Measurements from ENCODE around the gene PDZD2.

PDZD2 gene

DNA sequence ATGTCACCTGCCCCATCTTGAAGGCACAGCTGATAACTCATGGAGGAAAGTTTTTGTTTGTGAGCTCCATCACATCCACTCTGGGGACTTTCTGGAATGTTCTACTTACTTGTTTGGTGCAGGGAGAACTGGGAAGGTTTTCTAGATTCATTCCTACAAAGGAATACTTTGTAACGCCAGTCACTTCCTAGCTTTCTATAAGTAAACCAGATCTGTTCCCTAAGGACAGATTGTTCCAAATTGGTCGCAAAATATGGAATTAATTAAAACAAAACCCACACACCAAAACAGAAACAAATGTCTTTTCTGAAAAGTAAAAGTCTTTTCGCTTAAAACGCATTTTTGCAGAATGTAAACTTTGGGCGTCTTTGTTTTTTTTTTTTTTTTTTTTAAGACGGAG is 167.6 kb downstream of the PDZD2 start:
- Histone ChIP-seq H3K27me3 (replicated peaks in 2 of 5; ENCODE audit: control insufficient read depth in 4 of 5, insufficient read depth in 5 of 5, low read length in 4 of 5) (peaks cover 0 to 3% (median 0%) of the 10 kb centered on the region in 5 experiments), H3K36me3 (ENCODE audit: control insufficient read depth in 4 of 4, insufficient read depth in 4 of 4, low read length in 3 of 4) (no peaks in the 10 kb centered on the region), H3K9me3 (ENCODE audit: control extremely low read depth in 1 of 5, control insufficient read depth in 4 of 5, insufficient read depth in 2 of 5, low read depth in 1 of 5, low read length in 4 of 5) (no peaks in the 10 kb centered on the region), H3K4me1 (ENCODE audit: control extremely low read depth in 1 of 4, control insufficient read depth in 4 of 4, insufficient read depth in 4 of 4, low read length in 3 of 4) (peaks cover 0 to 6% (median 1%) of the 10 kb centered on the region in 4 experiments), H3K4me3 (ENCODE audit: control insufficient read depth in 1 of 7, extremely low read depth in 1 of 7, insufficient read depth in 4 of 7, low read depth in 2 of 7, low read length in 6 of 7) (no peak overlapping the region), H3K27ac (ENCODE audit: insufficient read depth in 1 of 2, low read depth in 1 of 2, low read length in 2 of 2, poor library complexity in 1 of 2, severe bottlenecking in 2 of 2) (no peak overlapping the region)
- ChIA-PET CTCF (interaction anchor here (1.3 kb wide), 2 partner anchors 13 to 287 kb away, joined by 4 read pairs; no protein-coding TSS in a partner anchor), POLR2A (no interaction called here)
- 100% methylated on average over 4 of the region's 6 CpGs for WGBS (ENCODE audit: insufficient coverage)
- no peak for DNase-seq

DNA sequence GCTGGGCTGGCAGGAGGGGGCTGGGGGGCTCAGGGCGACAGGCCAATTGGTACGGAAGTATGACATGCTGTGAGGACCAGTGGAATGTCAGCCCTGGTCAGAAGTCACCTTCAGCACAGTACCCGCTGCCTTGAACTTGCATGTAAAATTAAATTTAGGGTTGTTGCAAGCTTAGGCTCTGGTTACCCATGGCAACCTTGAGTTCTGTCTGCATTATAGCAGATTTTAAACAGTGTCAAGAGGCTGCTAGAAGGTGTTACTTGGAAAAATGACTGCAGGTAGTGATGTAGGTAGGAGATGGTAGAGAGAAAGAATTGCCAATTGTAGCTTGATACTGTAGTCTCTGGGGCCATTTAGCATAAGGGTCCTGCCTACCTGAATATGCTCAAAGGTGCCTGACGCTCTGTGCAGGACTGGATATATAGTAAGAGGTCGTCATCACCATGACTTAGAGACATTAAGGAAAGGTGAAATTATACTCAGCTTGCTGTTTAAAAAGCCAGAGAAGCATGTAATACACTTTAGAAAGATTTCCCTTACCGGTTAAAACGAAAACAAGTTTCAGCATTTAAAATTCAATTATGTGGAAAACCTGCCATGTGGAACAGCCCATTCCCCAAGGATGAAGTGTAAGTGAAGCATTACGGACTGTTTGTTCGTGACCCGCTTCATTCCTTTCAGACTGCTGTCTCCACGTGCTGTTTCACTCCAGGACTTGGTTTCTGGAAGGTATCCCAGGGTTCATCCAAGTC is 169.0 kb downstream of the PDZD2 start:
- ChIA-PET CTCF (interaction anchor here (0.8 to 2.0 kb wide), 10 partner anchors 9 to 275 kb away, joined by 3 to 7 read pairs (median 4); no protein-coding TSS in a partner anchor), POLR2A (no interaction called here)
- 97% methylated on average over 10 of the region's 11 CpGs for WGBS (ENCODE audit: insufficient coverage)
- Histone ChIP-seq H3K36me3 (ENCODE audit: control insufficient read depth in 4 of 4, insufficient read depth in 4 of 4, low read length in 3 of 4) (no peaks in the 10 kb centered on the region), H3K4me1 (ENCODE audit: control extremely low read depth in 1 of 4, control insufficient read depth in 4 of 4, insufficient read depth in 4 of 4, low read length in 3 of 4) (peaks cover 0 to 6% (median 1%) of the 10 kb centered on the region in 4 experiments), H3K27ac (ENCODE audit: insufficient read depth in 1 of 2, low read depth in 1 of 2, low read length in 2 of 2, poor library complexity in 1 of 2, severe bottlenecking in 2 of 2) (no peak overlapping the region), H3K9me3 (ENCODE audit: control extremely low read depth in 1 of 5, control insufficient read depth in 4 of 5, insufficient read depth in 2 of 5, low read depth in 1 of 5, low read length in 4 of 5) (no peaks in the 10 kb centered on the region), H3K4me3 (ENCODE audit: control insufficient read depth in 1 of 7, extremely low read depth in 1 of 7, insufficient read depth in 4 of 7, low read depth in 2 of 7, low read length in 6 of 7) (no peak overlapping the region), H3K27me3 (replicated peaks in 2 of 5; ENCODE audit: control insufficient read depth in 4 of 5, insufficient read depth in 5 of 5, low read length in 4 of 5) (no peaks in the 10 kb centered on the region)
- no peak for DNase-seq

DNA sequence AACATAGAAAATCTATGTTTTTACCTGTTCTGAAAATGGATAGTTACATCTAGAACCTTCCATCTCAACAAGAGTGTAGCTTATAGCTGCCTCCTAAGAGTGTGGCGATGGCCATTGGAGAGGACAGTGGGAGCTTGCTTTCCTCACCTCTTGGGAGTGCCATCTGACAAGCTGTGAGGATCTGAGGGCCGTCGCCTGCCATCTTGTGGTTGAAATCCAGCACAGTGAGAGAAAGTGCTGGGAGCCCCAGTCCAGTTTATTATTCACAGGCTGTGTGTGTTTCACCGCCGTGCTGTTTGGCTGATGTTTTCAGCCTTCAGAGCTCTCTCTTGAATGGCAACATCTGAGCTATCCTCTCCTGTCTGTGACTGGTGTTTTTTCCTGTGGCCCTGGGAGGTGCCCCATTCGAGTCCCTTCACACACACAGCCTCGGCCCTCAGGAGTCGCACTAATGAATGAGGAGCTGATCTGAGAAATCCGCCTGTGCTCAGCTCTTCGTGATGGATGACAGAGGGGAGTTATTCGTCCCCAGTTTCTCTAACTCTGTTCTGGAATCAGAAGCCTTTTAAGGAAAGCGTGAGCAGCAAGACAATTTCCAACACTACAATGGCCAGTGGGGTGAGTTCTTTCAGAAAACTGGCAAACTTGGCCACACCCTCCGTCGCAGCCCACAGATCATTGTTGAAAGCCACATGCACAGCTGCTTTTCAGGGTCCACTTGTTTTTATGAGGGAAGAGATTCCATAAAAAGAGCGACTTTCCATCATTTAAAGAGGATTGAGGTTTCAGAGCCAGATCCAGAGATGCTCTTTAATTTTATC is 170.3 kb downstream of the PDZD2 start:
- peaks cover 0 to 6% (median 1%) of the 10 kb centered on the region in 4 experiments for H3K4me1 ChIP-seq (ENCODE audit: control extremely low read depth in 1 of 4, control insufficient read depth in 4 of 4, insufficient read depth in 4 of 4, low read length in 3 of 4)
- ChIA-PET POLR2A (interaction anchor here (0.6 kb wide), 1 partner anchor 209 kb away, joined by 3 read pairs; no protein-coding TSS in a partner anchor), CTCF (interaction anchor here (0.5 to 2.0 kb wide), 43 partner anchors 8 to 394 kb away, joined by 3 to 14 read pairs (median 4); partner anchors contain the start of genes C5orf22, DROSHA and PDZD2)
- 73% methylated on average over 14 of the region's 15 CpGs for WGBS (ENCODE audit: insufficient coverage)
- no peak overlapping the region for H3K27ac ChIP-seq (ENCODE audit: insufficient read depth in 1 of 2, low read depth in 1 of 2, low read length in 2 of 2, poor library complexity in 1 of 2, severe bottlenecking in 2 of 2)
- no peak overlapping the region for H3K4me3 ChIP-seq (ENCODE audit: control insufficient read depth in 1 of 7, extremely low read depth in 1 of 7, insufficient read depth in 4 of 7, low read depth in 2 of 7, low read length in 6 of 7)
- DNase-seq, result peak; percentile 67 to 78 (median 76)
- no peaks in the 10 kb centered on the region for H3K27me3 ChIP-seq (replicated peaks in 2 of 5; ENCODE audit: control insufficient read depth in 4 of 5, insufficient read depth in 5 of 5, low read length in 4 of 5)
- no peaks in the 10 kb centered on the region for H3K9me3 ChIP-seq (ENCODE audit: control extremely low read depth in 1 of 5, control insufficient read depth in 4 of 5, insufficient read depth in 2 of 5, low read depth in 1 of 5, low read length in 4 of 5)
- H3K36me3 ChIP-seq (ENCODE audit: control insufficient read depth in 4 of 4, insufficient read depth in 4 of 4, low read length in 3 of 4), result no peaks in the 10 kb centered on the region

DNA sequence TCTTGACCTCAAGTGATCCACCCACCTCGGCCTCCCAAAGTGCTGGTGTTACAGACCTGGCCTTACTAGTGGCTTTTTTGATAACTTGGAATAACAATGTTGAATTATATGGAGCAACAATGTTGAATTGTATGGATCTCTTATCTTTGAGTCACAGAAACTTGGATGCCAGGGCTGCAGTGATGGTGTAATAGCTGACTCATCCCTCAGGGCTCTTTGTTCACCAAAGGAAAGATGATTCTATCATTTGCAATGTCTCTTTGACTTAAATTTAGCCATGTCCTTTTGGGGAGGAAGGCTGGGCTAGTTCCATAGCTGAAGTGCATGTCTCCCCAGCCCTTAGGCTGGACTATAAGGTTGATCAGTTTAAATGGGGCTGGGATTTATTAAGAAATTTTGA is 172.3 kb downstream of the PDZD2 start:
- H3K4me3 ChIP-seq (ENCODE audit: control insufficient read depth in 1 of 7, extremely low read depth in 1 of 7, insufficient read depth in 4 of 7, low read depth in 2 of 7, low read length in 6 of 7), result no peak overlapping the region
- no peak overlapping the region for H3K27ac ChIP-seq (ENCODE audit: insufficient read depth in 1 of 2, low read depth in 1 of 2, low read length in 2 of 2, poor library complexity in 1 of 2, severe bottlenecking in 2 of 2)
- H3K36me3 ChIP-seq (ENCODE audit: control insufficient read depth in 4 of 4, insufficient read depth in 4 of 4, low read length in 3 of 4), result no peaks in the 10 kb centered on the region
- H3K4me1 ChIP-seq (ENCODE audit: control extremely low read depth in 1 of 4, control insufficient read depth in 4 of 4, insufficient read depth in 4 of 4, low read length in 3 of 4), result peaks cover 0 to 6% (median 1%) of the 10 kb centered on the region in 4 experiments
- DNase-seq, result peak; percentile 23 to 64 (median 61)
- ChIA-PET CTCF (interaction anchor here (0.9 to 2.0 kb wide), 4 partner anchors 9 to 282 kb away, joined by 3 to 8 read pairs (median 3); no protein-coding TSS in a partner anchor), POLR2A (interaction anchor here (0.6 kb wide), 1 partner anchor 14 kb away, joined by 3 read pairs; no protein-coding TSS in a partner anchor)
- no peaks in the 10 kb centered on the region for H3K9me3 ChIP-seq (ENCODE audit: control extremely low read depth in 1 of 5, control insufficient read depth in 4 of 5, insufficient read depth in 2 of 5, low read depth in 1 of 5, low read length in 4 of 5)
- H3K27me3 ChIP-seq (replicated peaks in 2 of 5; ENCODE audit: control insufficient read depth in 4 of 5, insufficient read depth in 5 of 5, low read length in 4 of 5), result no peaks in the 10 kb centered on the region
- WGBS (ENCODE audit: insufficient coverage), result no CpG with 5 or more reads among the region's 1 CpG

DNA sequence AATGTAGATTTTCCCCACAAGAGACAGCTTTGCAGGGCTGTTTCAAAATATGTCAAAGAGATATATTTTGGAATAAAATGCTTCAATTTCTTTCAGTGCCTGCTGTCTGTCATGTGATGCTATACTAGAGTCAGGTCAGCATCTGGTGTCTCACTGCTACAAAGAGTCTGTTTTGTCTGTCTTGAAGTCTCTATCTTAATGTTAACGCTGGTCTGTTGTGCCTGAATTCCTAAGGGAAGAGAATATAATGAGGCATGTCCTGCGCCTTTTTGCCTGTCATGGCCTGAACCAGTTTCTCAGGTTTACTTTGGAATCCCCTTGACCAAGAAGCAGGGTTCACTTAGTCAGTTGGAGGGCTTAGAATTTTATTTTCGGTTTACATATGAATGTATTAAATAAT is 176.4 kb downstream of the PDZD2 start:
- no peak for DNase-seq
- H3K4me1 ChIP-seq (ENCODE audit: control extremely low read depth in 1 of 4, control insufficient read depth in 4 of 4, insufficient read depth in 4 of 4, low read length in 3 of 4), result peaks cover 0 to 3% (median 1%) of the 10 kb centered on the region in 4 experiments
- no peak overlapping the region for H3K4me3 ChIP-seq (ENCODE audit: control insufficient read depth in 1 of 7, extremely low read depth in 1 of 7, insufficient read depth in 4 of 7, low read depth in 2 of 7, low read length in 6 of 7)
- no peaks in the 10 kb centered on the region for H3K36me3 ChIP-seq (ENCODE audit: control insufficient read depth in 4 of 4, insufficient read depth in 4 of 4, low read length in 3 of 4)
- no peak overlapping the region for H3K27ac ChIP-seq (ENCODE audit: insufficient read depth in 1 of 2, low read depth in 1 of 2, low read length in 2 of 2, poor library complexity in 1 of 2, severe bottlenecking in 2 of 2)
- POLR2A ChIA-PET, result no interaction called here
- CTCF ChIA-PET, result no interaction called here
- WGBS (ENCODE audit: insufficient coverage), result 100% methylated on average over 2 of the region's 3 CpGs
- H3K9me3 ChIP-seq (ENCODE audit: control extremely low read depth in 1 of 5, control insufficient read depth in 4 of 5, insufficient read depth in 2 of 5, low read depth in 1 of 5, low read length in 4 of 5), result no peaks in the 10 kb centered on the region
- H3K27me3 ChIP-seq (replicated peaks in 2 of 5; ENCODE audit: control insufficient read depth in 4 of 5, insufficient read depth in 5 of 5, low read length in 4 of 5), result no peaks in the 10 kb centered on the region

DNA sequence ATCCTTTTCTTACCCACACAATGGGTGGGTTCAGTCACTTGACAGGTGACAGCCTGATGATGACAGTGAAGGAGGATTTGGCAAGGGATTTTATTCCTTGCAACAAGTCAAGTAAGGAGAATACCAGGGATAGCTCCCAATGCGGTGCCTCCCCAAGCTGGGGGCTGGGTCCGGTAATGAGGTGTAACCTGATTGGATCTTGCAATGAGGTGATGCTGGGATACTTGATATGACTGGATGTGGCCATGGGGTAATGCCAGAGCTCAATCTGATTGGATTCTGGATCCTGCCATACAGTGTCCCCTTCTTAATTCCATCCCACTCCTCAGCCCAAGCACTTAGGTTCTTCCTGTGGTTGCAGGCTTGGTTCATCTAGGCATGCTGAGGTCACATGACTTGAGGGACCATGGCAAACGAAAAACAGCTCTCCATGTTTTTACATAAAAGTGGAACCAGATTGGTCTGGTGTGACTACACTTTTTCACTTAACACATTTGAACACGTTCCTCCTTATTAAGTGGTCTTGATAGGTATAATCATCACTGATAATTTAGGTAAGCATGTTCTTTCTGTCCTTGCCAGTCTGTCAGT is 181.1 kb downstream of the PDZD2 start:
- 100% methylated on average over 2 of the region's 4 CpGs for WGBS (ENCODE audit: insufficient coverage)
- Histone ChIP-seq H3K4me1 (ENCODE audit: control extremely low read depth in 1 of 4, control insufficient read depth in 4 of 4, insufficient read depth in 4 of 4, low read length in 3 of 4) (peaks cover 17 to 27% (median 21%) of the 10 kb centered on the region in 4 experiments), H3K4me3 (ENCODE audit: control insufficient read depth in 1 of 7, extremely low read depth in 1 of 7, insufficient read depth in 4 of 7, low read depth in 2 of 7, low read length in 6 of 7) (no peak overlapping the region), H3K27ac (ENCODE audit: insufficient read depth in 1 of 2, low read depth in 1 of 2, low read length in 2 of 2, poor library complexity in 1 of 2, severe bottlenecking in 2 of 2) (no peak overlapping the region), H3K27me3 (replicated peaks in 2 of 5; ENCODE audit: control insufficient read depth in 4 of 5, insufficient read depth in 5 of 5, low read length in 4 of 5) (no peaks in the 10 kb centered on the region), H3K9me3 (ENCODE audit: control extremely low read depth in 1 of 5, control insufficient read depth in 4 of 5, insufficient read depth in 2 of 5, low read depth in 1 of 5, low read length in 4 of 5) (no peaks in the 10 kb centered on the region), H3K36me3 (ENCODE audit: control insufficient read depth in 4 of 4, insufficient read depth in 4 of 4, low read length in 3 of 4) (no peaks in the 10 kb centered on the region)
- ChIA-PET CTCF (interaction anchor here (1.0 to 2.0 kb wide), 3 partner anchors 11 to 16 kb away, joined by 3 to 5 read pairs (median 4); no protein-coding TSS in a partner anchor), POLR2A (no interaction called here)
- no peak for DNase-seq
